Measurements from ENCODE around the gene GABRB2. TPM values are rescaled to one million over a fixed set of nuclear protein-coding genes. Genes with fewer than 3 reads are reported as not detected.

The GABRB2 gene
- total RNA-seq, 1 donor from 2014 or later: 0.56 TPM

- Histone ChIP-seq H3K9me3 (no peaks in the 10 kb centered on the region), H3K4me3 (no peak overlapping the region), H3K27ac (no peak overlapping the region), H3K36me3 (no peaks in the 10 kb centered on the region), H3K27me3 (ENCODE audit: low read depth) (no peaks in the 10 kb centered on the region), H3K4me1 (no peaks in the 10 kb centered on the region)
- intact Hi-C loops (cut with DNase I): no loop called here
- TF ChIP-seq CTCF (IDR thresholded peaks at IDR 0.05): no peak
- no peak for DNase-seq
- no peak for ATAC-seq
These were observed 214.2 kb downstream of the GABRB2 start for GRCh38 chr5:161332343-161332742.

GRCh38 chr5:161314033-161314432 lies 232.5 kb downstream of the GABRB2 start:
- Histone ChIP-seq H3K9me3 (no peaks in the 10 kb centered on the region), H3K27me3 (ENCODE audit: low read depth) (no peaks in the 10 kb centered on the region), H3K4me1 (no peaks in the 10 kb centered on the region), H3K4me3 (no peak overlapping the region), H3K36me3 (no peaks in the 10 kb centered on the region), H3K27ac (no peak overlapping the region)
- intact Hi-C loops (cut with DNase I): no loop called here
- ATAC-seq (no peak), DNase-seq (no peak)
- no peak for TF ChIP-seq CTCF (IDR thresholded peaks at IDR 0.05)

GRCh38 chr5:161312882-161313281 lies 233.6 kb downstream of the GABRB2 start:
- no peak overlapping the region for H3K4me3 ChIP-seq
- H3K9me3 ChIP-seq: no peaks in the 10 kb centered on the region
- H3K27ac ChIP-seq: no peak overlapping the region
- no peaks in the 10 kb centered on the region for H3K4me1 ChIP-seq
- no peaks in the 10 kb centered on the region for H3K36me3 ChIP-seq
- H3K27me3 ChIP-seq (ENCODE audit: low read depth): no peaks in the 10 kb centered on the region
- intact Hi-C loops (cut with DNase I): no loop called here
- DNase-seq: no peak
- TF ChIP-seq CTCF (IDR thresholded peaks at IDR 0.05): no peak
- ATAC-seq: no peak

GRCh38 chr5:161311965-161312364 lies 234.6 kb downstream of the GABRB2 start:
- Histone ChIP-seq H3K27ac (no peak overlapping the region), H3K36me3 (no peaks in the 10 kb centered on the region), H3K4me1 (no peaks in the 10 kb centered on the region), H3K27me3 (ENCODE audit: low read depth) (no peaks in the 10 kb centered on the region), H3K4me3 (no peak overlapping the region), H3K9me3 (no peaks in the 10 kb centered on the region)
- DNase-seq (no peak), ATAC-seq (no peak)
- no peak for TF ChIP-seq CTCF (IDR thresholded peaks at IDR 0.05)
- intact Hi-C loops (cut with DNase I): no loop called here

- no peak for DNase-seq
These were observed 235.3 kb downstream of the GABRB2 start for GRCh38 chr5:161311146-161311708.

More at GRCh38 chr5:161311146-161311708, 235.3 kb downstream of the GABRB2 start:
- Histone ChIP-seq H3K27ac (no peak overlapping the region), H3K36me3 (no peaks in the 10 kb centered on the region), H3K27me3 (ENCODE audit: low read depth) (no peaks in the 10 kb centered on the region), H3K4me3 (no peak overlapping the region), H3K4me1 (no peaks in the 10 kb centered on the region), H3K9me3 (no peaks in the 10 kb centered on the region)
- no peak for TF ChIP-seq CTCF (IDR thresholded peaks at IDR 0.05)
- intact Hi-C loops (cut with DNase I): no loop called here
- no peak for ATAC-seq

Measured in lower lobe of right lung (tissue), 2 donors.